ENCODE data around the gene VAT1.

The VAT1 gene

GRCh38 chr17:42967925-42968324 is 54.3 kb downstream of the VAT1 start:
- no peak for DNase-seq
